H1 (cell line): ENCODE data around the gene ZNF385B. TPM values are rescaled to one million over a fixed set of nuclear protein-coding genes. Genes with fewer than 3 reads are reported as not detected.

Experiments used
- CTCF ChIA-PET: fragments of 300-600 bp; sonication (Branson Sonifier 250); formaldehyde crosslinking; loops from one replicate; lab custom pipeline; 2021; ENCODE audit not compliant: partially characterized antibody; lab: Charles Lee
- POLR2A ChIA-PET: fragments of 300-600 bp; sonication (Branson Sonifier 250); formaldehyde crosslinking; loops from one replicate; lab custom pipeline; 2021; ENCODE audit warnings: inconsistent platforms; ENCODE audit not compliant: partially characterized antibody; lab: Charles Lee
- DNase-seq, 2 experiments: peaks; one replicate each; pipeline versions ENCODE4 v3.0.0 to v3.0.0-alpha.2; 2010 to 2022; ENCODE audit warnings: low spot score in 2 of 2, low read depth in 1 of 2, mixed read lengths in 1 of 2
- FAIRE-seq: peaks from 2 replicates; lab custom pipeline; 2011; peaks lifted over from hg19 to GRCh38; lab: Jason Lieb, UNC
- H2AFZ ChIP-seq: 2 replicates; pipeline ENCODE4 v1.8.1; 2012; ENCODE audit warnings: low read length, inconsistent platforms
- H2AK5ac ChIP-seq: 2 replicates; pipeline ENCODE4 v1.6.1; 2013; ENCODE audit warnings: low read depth, low read length
- H2BK120ac ChIP-seq: replicated peaks from 2 replicates; pipeline ENCODE3; 2013; ENCODE audit warnings: low read depth, low read length, inconsistent platforms
- H2BK12ac ChIP-seq: 2 replicates; pipeline ENCODE4 v1.6.1; 2013; ENCODE audit warnings: low read depth, low read length
- H2BK15ac ChIP-seq: 2 replicates; pipeline ENCODE4 v1.6.1; 2013; ENCODE audit warnings: low read length
- H2BK20ac ChIP-seq: 2 replicates; pipeline ENCODE4 v1.6.1; 2013; ENCODE audit warnings: low read length
- H2BK5ac ChIP-seq: 2 replicates; pipeline ENCODE4 v1.6.1; 2013; ENCODE audit warnings: low read depth, low read length
- H3K14ac ChIP-seq: 2 replicates; pipeline ENCODE4 v1.6.1; 2013; ENCODE audit warnings: inconsistent platforms; ENCODE audit not compliant: insufficient read length
- H3K18ac ChIP-seq: 2 replicates; pipeline ENCODE4 v1.6.1; 2013; ENCODE audit warnings: low read length; ENCODE audit errors: extremely low read depth
- H3K23ac ChIP-seq: 2 replicates; pipeline ENCODE4 v1.6.1; 2013; ENCODE audit warnings: inconsistent platforms; ENCODE audit not compliant: insufficient read length
- H3K23me2 ChIP-seq: 2 replicates; pipeline ENCODE4 v1.6.1; 2013; ENCODE audit warnings: low read depth, low read length
- H3K27ac ChIP-seq: 2 replicates; pipeline ENCODE4 v1.6.1; 2011; ENCODE audit warnings: low read depth, low read length, inconsistent platforms
- H3K27me3 ChIP-seq, 4 experiments: replicated peaks in 1 of 4; 1 replicate in 1 of 4; 2 replicates in 3 of 4; pipeline versions ENCODE4 v1.6.1 to v1.8.1; 2011 to 2013; ENCODE audit warnings: low read length in 3 of 4, mild to moderate bottlenecking in 3 of 4, inconsistent platforms in 2 of 4, mixed read lengths in 2 of 4, moderate library complexity in 1 of 4; ENCODE audit not compliant: control insufficient read depth in 3 of 4, insufficient read depth in 3 of 4; ENCODE audit errors: extremely low read depth in 1 of 4
- H3K36me3 ChIP-seq, 4 experiments: 2 replicates each; pipeline versions ENCODE4 v1.6.1 to v1.8.1; 2011 to 2013; ENCODE audit warnings: mild to moderate bottlenecking in 4 of 4, low read length in 3 of 4, moderate library complexity in 2 of 4, control low read depth in 1 of 4, inconsistent platforms in 1 of 4; ENCODE audit not compliant: insufficient read depth in 4 of 4, control insufficient read depth in 2 of 4
- H3K4ac ChIP-seq: replicated peaks from 2 replicates; pipeline ENCODE3; 2013; ENCODE audit warnings: low read length, low read depth, mixed read lengths, inconsistent platforms; ENCODE audit not compliant: insufficient read length
- H3K4me1 ChIP-seq, 4 experiments: replicated peaks in 1 of 4; 1 replicate in 1 of 4; 2 replicates in 3 of 4; pipeline versions ENCODE4 v1.6.1 to v1.8.1; 2011 to 2013; ENCODE audit warnings: low read length in 3 of 4, inconsistent platforms in 2 of 4, mixed read lengths in 1 of 4; ENCODE audit not compliant: insufficient read depth in 4 of 4, control insufficient read depth in 3 of 4
- H3K4me2 ChIP-seq, 2 experiments: 2 replicates each; pipeline versions ENCODE4 v1.6.1 to v1.8.1; 2011 to 2013; ENCODE audit warnings: low read depth in 2 of 2, low read length in 2 of 2, control low read depth in 1 of 2, inconsistent platforms in 1 of 2, mild to moderate bottlenecking in 1 of 2; ENCODE audit not compliant: insufficient read depth in 1 of 2
- H3K4me3 ChIP-seq, 4 experiments: fragments of 200-600, 300-600 bp in 1 of 4; sonication (generic), shearing (Covaris generic), sonication (Bioruptor Twin) in 1 of 4; 2 replicates each; pipeline versions ENCODE4 v1.5.1 to v1.8.1; 2011 to 2016; ENCODE audit warnings: low read length in 4 of 4, low read depth in 3 of 4, control low read depth in 2 of 4, inconsistent platforms in 2 of 4, mild to moderate bottlenecking in 2 of 4, mixed read lengths in 1 of 4, moderate library complexity in 1 of 4; ENCODE audit not compliant: insufficient read depth in 2 of 4; ENCODE audit errors: extremely low read depth in 1 of 4
- H3K56ac ChIP-seq: replicated peaks from 2 replicates; pipeline ENCODE3; 2013; ENCODE audit warnings: low read depth, mild to moderate bottlenecking, mixed read lengths, low read length, inconsistent platforms; ENCODE audit not compliant: insufficient read length
- H3K79me1 ChIP-seq: 2 replicates; pipeline ENCODE4 v1.6.1; 2013; ENCODE audit warnings: low read depth, low read length, control low read depth
- H3K79me2 ChIP-seq, 2 experiments: 2 replicates each; pipeline versions ENCODE4 v1.6.1 to v1.8.1; 2012 to 2013; ENCODE audit warnings: low read length in 2 of 2, mild to moderate bottlenecking in 2 of 2, inconsistent platforms in 1 of 2; ENCODE audit not compliant: insufficient read depth in 2 of 2, control insufficient read depth in 1 of 2
- H3K9ac ChIP-seq, 4 experiments: replicated peaks in 1 of 4; 1 replicate in 1 of 4; 2 replicates in 3 of 4; pipeline versions ENCODE4 v1.6.1 to v1.8.1; 2011 to 2013; ENCODE audit warnings: low read depth in 3 of 4, low read length in 3 of 4, control low read depth in 2 of 4, mild to moderate bottlenecking in 2 of 4, moderate library complexity in 2 of 4, inconsistent platforms in 1 of 4; ENCODE audit errors: extremely low read depth in 1 of 4
- H3K9me3 ChIP-seq, 2 experiments: 2 replicates each; pipeline versions ENCODE4 v1.6.1 to v1.8.1; 2012 to 2013; ENCODE audit warnings: mild to moderate bottlenecking in 2 of 2, moderate library complexity in 2 of 2, control low read depth in 1 of 2, inconsistent platforms in 1 of 2, low read depth in 1 of 2, low read length in 1 of 2, mixed read lengths in 1 of 2; ENCODE audit not compliant: insufficient read depth in 2 of 2
- H4K20me1 ChIP-seq, 2 experiments: replicated peaks in 1 of 2; 2 replicates each; pipeline versions ENCODE3 to v1.8.1; 2011 to 2013; ENCODE audit warnings: inconsistent platforms in 2 of 2, low read length in 2 of 2, mild to moderate bottlenecking in 1 of 2; ENCODE audit not compliant: insufficient read depth in 2 of 2, control insufficient read depth in 1 of 2
- H4K5ac ChIP-seq: 2 replicates; pipeline ENCODE4 v1.6.1; 2013; ENCODE audit warnings: low read length, low read depth, mixed read lengths, inconsistent platforms; ENCODE audit not compliant: insufficient read length
- H4K8ac ChIP-seq: 2 replicates; pipeline ENCODE4 v1.8.0; 2013; ENCODE audit warnings: mild to moderate bottlenecking, moderate library complexity, low read length, inconsistent platforms; ENCODE audit not compliant: insufficient read depth; ENCODE audit errors: extremely low read depth
- H4K91ac ChIP-seq: replicated peaks from 2 replicates; pipeline ENCODE3; 2013; ENCODE audit warnings: low read length, mixed read lengths, inconsistent platforms; ENCODE audit not compliant: insufficient read length
- CHD1 ChIP-seq: IDR thresholded peaks from 2 replicates; pipeline ENCODE4 v1.6.1; 2012; ENCODE audit warnings: low read depth, low read length, improper control_type of control experiment
- GTF2F1 ChIP-seq: IDR thresholded peaks from 2 replicates; pipeline ENCODE4 v1.6.1; 2012; ENCODE audit warnings: low read depth, low read length, improper control_type of control experiment, borderline replicate concordance
- KDM5A ChIP-seq: fragments of 200-600 bp; IDR thresholded peaks from 2 replicates; pipeline ENCODE4 v1.7.1; 2012; ENCODE audit warnings: mild to moderate bottlenecking, low read length, inconsistent platforms, mixed read lengths
- WGBS, 2 experiments: shearing (Covaris generic) in 1 of 2; methylation state at CpG; one replicate each; pipeline versions ENCODE4 v1.1.6 to v1.1.7; 2013 to 2015; ENCODE audit warnings: low lambda C conversion rate in 2 of 2, mixed read lengths in 2 of 2, inconsistent platforms in 1 of 2, low coverage in 1 of 2, missing lambda C conversion rate in 1 of 2; ENCODE audit not compliant: insufficient replicate concordance in 2 of 2, insufficient coverage in 1 of 2, insufficient read length in 1 of 2; ENCODE audit errors: extremely low coverage in 1 of 2, missing lambda C conversion rate in 1 of 2; 5-methylcytosine and 5-hydroxymethylcytosine counted together
- polyA plus RNA-seq, 7 experiments: library from polyadenylated mRNA; depleted of rRNA in 3 of 7; stranded (reverse) in 5 of 7; unstranded in 2 of 7; fragments of >200 nt in 5 of 7; fragments of 200-250 nt in 2 of 7; gene quantifications; 1 replicate in 5 of 7; 2 replicates in 1 of 7; 4 replicates in 1 of 7; pipeline versions ENCODE4 v1.2.1 to v1.2.3, GENCODE V29; 2011 to 2013; ENCODE audit warnings: missing spikeins in 2 of 7, mixed read lengths in 2 of 7
- total RNA-seq: library from RNA; stranded (reverse); fragmentation: NEBNext Ultra II Directional; extraction: Animal tissue kit (Norgen Biotek cat#: 25700); gene quantifications from 2 replicates; pipeline ENCODE4 v1.2.1, GENCODE V29; 2021
- TF ChIP-seq, protein P1 (sequence below): IDR thresholded peaks from 2 replicates; pipeline ENCODE4 v1.6.1; 2012; ENCODE audit warnings: inconsistent platforms

The ZNF385B gene
- total and polyA plus RNA-seq, 2 of the 8 experiments (the other 6 are each of a cell fraction or from before 2014, with no cell fraction given), result 1.1 to 3.7 TPM

DNA sequence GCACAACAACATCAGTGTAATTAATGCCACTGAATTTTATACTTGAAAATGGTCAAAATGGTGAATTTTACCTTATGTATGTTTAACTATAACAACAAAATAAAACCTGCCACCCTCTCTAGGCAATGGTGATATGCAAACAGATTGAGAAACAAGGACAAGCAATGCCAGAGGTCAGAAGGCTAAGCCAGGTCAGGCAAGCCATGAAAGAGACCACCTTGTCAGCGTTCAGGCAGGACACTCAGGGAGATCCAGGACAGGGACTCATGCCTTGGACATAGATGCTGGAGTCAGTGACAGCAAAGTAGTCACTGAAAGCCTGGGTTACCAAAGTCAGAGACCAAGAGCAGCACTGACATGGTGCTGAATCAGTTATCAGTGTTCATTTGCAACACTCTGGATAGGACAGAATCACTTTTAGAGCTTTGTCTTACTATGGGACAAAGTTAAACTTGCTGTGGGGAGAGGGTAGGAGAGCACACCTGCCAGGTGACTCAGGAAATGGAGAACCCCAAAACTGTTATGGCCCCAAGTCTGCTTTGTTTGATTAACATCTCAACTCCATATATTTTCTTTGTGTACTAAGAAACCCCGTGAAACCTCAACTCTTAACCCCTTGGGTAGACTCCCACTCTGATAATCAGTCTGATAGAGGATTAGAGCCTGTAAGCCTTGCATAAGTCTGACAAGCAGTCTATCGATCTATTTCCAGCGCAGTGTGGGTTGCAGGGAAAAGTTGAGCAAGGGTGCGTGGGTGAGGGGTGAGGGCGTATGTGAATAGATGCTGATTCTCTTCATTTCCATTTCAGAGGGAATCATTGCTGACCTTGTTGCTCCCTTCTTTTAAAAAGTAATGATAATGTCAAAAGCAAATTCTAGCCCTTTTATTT, 48.7 kb upstream of the ZNF385B start:
- Histone ChIP-seq H3K27ac (no peak overlapping the region), H2AFZ (no peak overlapping the region), H2BK5ac (no peak overlapping the region), H3K23me2 (no peaks in the 10 kb centered on the region), H3K4me2 (peak overlapping the region; percentile 26 to 32; a peak in 3 of 4 replicates), H2BK15ac (no peak overlapping the region), H2BK120ac (no peak overlapping the region), H3K4me1 (peaks cover 0 to 7% (median 0%) of the 10 kb centered on the region in 4 experiments; a peak in 3 of 7 replicates), H3K36me3 (no peaks in the 10 kb centered on the region), H4K5ac (no peak overlapping the region), H3K27me3 (no peaks in the 10 kb centered on the region), H2BK20ac (no peak overlapping the region), H4K8ac (no peak overlapping the region), H3K4ac (no peak overlapping the region), H3K56ac (no peak overlapping the region), H4K20me1 (no peaks in the 10 kb centered on the region), H3K79me2 (no peaks in the 10 kb centered on the region; a peak in 1 of 4 replicates), H3K23ac (no peak overlapping the region), H3K9ac (no peak overlapping the region; a peak in 1 of 7 replicates), H3K18ac (peak overlapping the region; percentile 39; the same call in 1 of the 2 replicates), H3K4me3 (no peak overlapping the region), H3K14ac (no peak overlapping the region), H2BK12ac (peak overlapping the region; percentile 18; the same call in 1 of the 2 replicates), H4K91ac (peak overlapping the region; percentile 61), H3K79me1 (no peaks in the 10 kb centered on the region), H2AK5ac (no peak overlapping the region), H3K9me3 (no peaks in the 10 kb centered on the region)
- TF ChIP-seq CHD1, result no peak
- TF ChIP-seq, protein P1, sequence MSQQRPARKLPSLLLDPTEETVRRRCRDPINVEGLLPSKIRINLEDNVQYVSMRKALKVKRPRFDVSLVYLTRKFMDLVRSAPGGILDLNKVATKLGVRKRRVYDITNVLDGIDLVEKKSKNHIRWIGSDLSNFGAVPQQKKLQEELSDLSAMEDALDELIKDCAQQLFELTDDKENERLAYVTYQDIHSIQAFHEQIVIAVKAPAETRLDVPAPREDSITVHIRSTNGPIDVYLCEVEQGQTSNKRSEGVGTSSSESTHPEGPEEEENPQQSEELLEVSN, result no peak
- TF ChIP-seq KDM5A, result no peak
- TF ChIP-seq GTF2F1, result no peak
- 68% methylated on average over 6 of the region's 6 CpGs; no CpG with 5 or more reads in 1 of the 2 experiments for WGBS, 2 experiments
- ChIA-PET POLR2A (no interaction called here), CTCF (interaction anchor here (0.9 to 1.2 kb wide), 3 partner anchors 14 to 1074 kb away, joined by 3 to 4 read pairs (median 4); no protein-coding TSS in a partner anchor)
- DNase-seq (no peak), FAIRE-seq (no peak)
